Breast epithelium (tissue), 3 donors: ENCODE results near the gene MAPK10.

Experiments used
- POLR2A ChIP-seq: fragments of 450-650 bp; IDR thresholded peaks from one replicate; pipeline ENCODE4 v1.6.1; 2016; ENCODE audit warnings: antibody characterized with exemption, mild to moderate bottlenecking, moderate library complexity
- TF ChIP-seq, protein P1 (sequence below), 3 donors: fragments of 450-650 bp; IDR thresholded peaks; one replicate each; pipeline ENCODE4 v1.5.1; 2016 to 2017; ENCODE audit warnings: antibody characterized with exemption in 3 of 3, mild to moderate bottlenecking in 3 of 3, moderate library complexity in 3 of 3

DNA sequence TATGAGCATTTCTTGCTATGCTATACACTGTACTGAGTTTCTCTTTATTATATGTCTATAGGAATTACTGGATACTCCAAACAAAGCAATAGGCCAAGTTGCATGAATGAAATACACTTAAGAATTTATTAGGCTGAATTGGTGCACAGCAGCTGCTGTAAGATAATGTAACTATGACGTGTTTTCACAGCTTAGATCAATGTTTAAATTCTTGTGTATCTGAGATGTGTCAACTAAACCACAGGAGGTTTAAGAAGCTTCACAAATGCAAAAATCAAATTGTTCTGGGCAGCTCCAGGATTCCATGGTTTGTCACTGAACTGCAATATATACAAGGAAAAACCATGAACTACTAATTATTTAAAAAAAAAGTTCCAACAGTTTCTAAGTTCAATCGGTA is 156.7 kb downstream of the MAPK10 start:
- TF ChIP-seq POLR2A = no peak
- TF ChIP-seq, protein P1, sequence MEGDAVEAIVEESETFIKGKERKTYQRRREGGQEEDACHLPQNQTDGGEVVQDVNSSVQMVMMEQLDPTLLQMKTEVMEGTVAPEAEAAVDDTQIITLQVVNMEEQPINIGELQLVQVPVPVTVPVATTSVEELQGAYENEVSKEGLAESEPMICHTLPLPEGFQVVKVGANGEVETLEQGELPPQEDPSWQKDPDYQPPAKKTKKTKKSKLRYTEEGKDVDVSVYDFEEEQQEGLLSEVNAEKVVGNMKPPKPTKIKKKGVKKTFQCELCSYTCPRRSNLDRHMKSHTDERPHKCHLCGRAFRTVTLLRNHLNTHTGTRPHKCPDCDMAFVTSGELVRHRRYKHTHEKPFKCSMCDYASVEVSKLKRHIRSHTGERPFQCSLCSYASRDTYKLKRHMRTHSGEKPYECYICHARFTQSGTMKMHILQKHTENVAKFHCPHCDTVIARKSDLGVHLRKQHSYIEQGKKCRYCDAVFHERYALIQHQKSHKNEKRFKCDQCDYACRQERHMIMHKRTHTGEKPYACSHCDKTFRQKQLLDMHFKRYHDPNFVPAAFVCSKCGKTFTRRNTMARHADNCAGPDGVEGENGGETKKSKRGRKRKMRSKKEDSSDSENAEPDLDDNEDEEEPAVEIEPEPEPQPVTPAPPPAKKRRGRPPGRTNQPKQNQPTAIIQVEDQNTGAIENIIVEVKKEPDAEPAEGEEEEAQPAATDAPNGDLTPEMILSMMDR (IDR thresholded peaks at IDR 0.05) = no peak
